IPS DF 4.7 (cell line): ENCODE measurements around the gene GPR62.
A peak's percentile ranks its signal among the peaks of the same experiment; 100 is the strongest.

Experiments
- DNase-seq: peaks from one replicate; pipeline ENCODE4 v3.0.0-alpha.2; 2013; ENCODE audit warnings: low spot score; ENCODE audit errors: extremely low read depth

GPR62 gene

DNA sequence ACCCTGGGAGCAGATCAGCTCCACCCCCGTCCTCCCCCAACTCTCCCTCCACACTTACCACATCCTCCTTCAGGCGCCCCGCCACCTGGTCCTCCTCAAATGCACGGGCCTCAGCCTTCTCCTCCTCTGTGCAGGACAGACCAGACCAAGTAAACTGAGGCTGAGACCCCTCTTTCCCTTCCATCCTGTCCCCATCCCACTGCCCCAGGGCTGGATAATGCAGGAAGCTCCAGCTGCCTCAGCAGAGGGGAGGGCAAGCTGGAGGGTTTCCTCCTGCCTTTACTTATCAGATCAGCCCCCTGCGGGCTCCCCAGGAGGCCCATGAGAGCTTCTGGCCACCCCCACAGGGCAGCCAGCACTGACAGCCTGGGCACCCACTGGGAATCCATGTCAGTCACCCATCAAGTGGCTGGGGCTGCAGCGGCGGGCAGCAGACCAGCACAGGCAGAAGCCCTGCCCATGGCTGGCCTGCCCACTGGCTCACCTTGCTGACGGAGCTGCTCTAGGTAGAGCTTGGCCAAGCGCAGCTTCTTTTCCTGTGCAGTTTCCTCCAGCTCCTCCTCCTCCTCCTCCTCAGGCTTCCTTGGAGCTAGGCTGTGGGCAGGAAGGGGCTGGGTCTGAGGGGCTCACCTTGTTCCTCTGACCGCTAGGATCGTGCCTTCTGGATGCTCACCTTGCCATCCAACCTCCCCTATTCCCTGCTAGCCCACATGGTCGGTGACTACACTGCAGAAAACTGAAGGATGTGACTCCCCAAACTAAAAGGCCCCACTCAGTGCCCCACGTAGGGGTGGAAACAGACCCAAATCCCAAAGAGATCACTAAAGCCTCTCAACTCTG lies 17.4 kb upstream of the GPR62 start:
- DNase-seq: no peak

- no peak for DNase-seq
Measured at GRCh38 chr3:51938780-51939425, 16.3 kb upstream of the GPR62 start.

DNA sequence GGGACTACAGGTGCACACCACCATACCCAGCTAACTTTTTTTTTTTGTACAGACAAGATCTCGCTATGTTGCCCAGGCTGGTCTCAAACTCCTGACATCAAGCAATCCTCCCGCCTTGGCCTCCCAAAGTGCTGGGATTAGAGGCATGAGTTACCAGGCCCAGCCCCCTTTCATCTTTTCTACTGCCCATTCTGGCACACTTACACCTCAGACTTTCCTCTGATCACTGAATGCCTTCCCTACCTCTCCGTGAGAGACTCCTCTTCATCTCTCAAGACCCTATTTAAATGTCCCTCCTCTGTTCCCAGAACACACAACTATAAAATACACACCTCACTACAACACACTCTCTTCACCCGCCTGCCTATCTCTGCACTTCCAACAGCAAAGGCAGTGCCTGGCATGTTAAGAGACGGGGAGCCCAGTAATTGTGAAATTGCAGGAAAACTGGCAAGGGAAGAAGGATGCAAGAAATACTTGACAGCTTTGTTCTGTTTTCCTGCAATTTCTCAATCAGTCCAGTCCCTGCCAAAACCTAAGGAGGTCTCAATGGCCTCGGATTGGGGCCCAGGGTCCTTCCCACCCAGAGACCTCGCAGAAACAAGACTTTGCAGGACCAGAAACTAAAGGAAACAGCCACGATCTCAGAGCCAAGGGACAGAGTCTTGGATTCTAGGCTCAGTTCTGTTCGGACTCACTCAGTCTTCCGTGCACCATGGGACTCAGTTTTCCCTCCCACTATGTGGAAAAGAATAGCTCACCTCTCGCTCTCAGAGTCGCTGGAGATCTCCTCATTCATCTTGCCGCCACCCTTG lies 14.3 kb upstream of the GPR62 start:
- no peak for DNase-seq

DNA sequence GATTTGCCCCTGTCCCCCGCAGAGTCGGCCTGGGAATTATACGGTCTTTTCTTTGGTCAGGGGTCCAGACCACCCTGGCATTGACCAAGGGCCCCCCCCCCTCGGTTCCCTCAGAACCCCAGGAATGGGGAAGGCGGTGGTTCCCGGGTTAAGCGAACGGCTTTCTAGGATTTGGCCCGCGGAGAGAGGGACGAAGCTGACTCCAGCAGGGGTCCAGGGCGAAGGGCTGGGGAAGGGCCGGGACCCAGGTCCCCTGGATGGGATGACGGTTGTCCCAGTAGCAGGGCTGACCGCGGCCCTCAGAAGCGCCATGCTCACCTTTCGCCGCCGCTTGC lies 13.8 kb upstream of the GPR62 start:
- no peak for DNase-seq

- DNase-seq: peak; percentile 96
Measured at GRCh38 chr3:51941798-51942602, 13.2 kb upstream of the GPR62 start, which contains the start of the genes PARP3 and RRP9. PARP3 (plus strand) TSS chr3:51942363; CDS start chr3:51943356, 993 bp downstream. RRP9 (minus strand) TSS chr3:51941904; CDS start chr3:51941867, 37 bp downstream.

DNA sequence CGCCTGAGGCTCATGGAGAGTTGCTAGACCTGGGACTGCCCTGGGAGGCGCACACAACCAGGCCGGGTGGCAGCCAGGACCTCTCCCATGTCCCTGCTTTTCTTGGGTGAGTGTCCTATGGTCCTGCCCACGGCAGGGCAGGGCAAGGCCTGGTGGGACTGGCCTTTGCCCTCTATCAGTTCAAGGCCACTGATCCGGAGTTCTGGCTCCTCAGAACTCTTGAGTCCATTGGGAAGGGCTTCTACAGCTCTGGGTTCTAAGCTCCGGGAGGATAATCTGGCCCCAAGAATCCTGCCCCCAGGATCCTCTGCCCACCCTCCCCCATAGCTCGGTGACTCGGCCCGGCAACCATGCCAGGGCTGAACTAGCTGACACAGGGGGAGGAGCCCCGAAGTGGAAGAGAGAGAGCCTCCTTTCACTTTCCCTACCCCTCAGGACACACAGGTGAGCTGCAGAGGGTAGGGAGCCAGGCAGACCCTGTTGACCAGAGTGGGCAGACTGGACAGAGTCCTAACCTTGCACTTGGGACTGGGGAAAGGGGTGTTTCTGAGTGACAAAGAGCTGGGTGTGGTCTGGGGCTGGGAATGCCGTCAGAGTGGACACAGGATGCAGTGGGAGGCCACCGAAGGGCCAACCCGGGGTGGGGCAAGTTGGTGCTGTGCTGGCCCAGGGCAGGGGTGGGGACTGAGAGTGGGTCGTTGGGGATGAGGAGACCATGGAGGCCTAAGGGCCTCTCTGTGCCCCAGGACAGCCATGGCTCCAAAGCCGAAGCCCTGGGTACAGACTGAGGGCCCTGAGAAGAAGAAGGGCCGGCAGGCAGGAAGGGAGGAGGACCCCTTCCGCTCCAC lies 12.4 kb upstream of the GPR62 start:
- no peak for DNase-seq

GRCh38 chr3:51943451-51944391 lies 11.5 kb upstream of the GPR62 start:
- no peak for DNase-seq

DNA sequence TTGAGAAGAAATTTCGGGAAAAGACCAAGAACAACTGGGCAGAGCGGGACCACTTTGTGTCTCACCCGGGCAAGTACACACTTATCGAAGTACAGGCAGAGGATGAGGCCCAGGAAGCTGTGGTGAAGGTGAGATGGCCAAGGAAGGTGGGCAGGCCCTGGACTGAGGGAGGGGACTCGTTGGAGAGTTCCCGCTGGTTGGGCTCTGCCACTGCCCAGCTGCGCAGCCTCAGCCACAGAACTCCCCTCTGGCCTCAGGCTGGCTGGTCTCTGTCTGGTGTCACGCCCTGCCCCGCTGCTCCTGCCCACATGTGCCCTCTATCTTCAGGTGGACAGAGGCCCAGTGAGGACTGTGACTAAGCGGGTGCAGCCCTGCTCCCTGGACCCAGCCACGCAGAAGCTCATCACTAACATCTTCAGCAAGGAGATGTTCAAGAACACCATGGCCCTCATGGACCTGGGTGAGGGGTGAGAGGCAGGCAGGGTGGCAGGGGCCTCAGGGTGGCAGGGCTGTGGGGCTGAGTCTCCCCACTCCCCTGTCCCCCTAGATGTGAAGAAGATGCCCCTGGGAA lies 10.6 kb upstream of the GPR62 start:
- no peak for DNase-seq

DNA sequence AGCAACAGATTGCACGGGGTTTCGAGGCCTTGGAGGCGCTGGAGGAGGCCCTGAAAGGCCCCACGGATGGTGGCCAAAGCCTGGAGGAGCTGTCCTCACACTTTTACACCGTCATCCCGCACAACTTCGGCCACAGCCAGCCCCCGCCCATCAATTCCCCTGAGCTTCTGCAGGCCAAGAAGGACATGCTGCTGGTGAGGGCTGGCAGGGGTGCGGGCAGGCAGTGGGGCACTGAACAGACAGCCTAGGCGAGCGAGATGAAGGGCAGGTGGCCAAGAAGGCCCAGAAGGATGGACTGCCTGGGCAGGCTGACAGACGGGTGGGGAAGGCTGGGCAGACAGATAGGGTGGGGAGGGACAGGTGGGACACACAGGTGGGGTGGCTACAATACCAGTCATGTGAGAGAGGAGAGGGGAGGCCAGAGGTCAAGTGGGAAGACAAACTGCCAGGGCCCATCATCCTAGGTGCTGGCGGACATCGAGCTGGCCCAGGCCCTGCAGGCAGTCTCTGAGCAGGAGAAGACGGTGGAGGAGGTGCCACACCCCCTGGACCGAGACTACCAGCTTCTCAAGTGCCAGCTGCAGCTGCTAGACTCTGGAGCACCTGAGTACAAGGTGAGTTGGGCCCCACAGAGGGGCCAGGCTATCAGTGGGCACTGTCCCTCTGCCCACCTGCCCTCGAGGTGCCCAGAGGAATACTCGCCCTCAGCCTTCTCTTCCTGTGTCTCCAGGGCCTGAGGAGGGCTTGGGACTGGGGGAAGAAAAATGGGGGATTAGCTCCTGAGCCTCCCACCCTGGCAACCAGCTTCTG lies 9.9 kb upstream of the GPR62 start:
- no peak for DNase-seq

- DNase-seq: no peak
Measured at GRCh38 chr3:51945926-51946705, 9.1 kb upstream of the GPR62 start.

GRCh38 chr3:51946796-51947195 lies 8.4 kb upstream of the GPR62 start:
- DNase-seq: no peak

DNA sequence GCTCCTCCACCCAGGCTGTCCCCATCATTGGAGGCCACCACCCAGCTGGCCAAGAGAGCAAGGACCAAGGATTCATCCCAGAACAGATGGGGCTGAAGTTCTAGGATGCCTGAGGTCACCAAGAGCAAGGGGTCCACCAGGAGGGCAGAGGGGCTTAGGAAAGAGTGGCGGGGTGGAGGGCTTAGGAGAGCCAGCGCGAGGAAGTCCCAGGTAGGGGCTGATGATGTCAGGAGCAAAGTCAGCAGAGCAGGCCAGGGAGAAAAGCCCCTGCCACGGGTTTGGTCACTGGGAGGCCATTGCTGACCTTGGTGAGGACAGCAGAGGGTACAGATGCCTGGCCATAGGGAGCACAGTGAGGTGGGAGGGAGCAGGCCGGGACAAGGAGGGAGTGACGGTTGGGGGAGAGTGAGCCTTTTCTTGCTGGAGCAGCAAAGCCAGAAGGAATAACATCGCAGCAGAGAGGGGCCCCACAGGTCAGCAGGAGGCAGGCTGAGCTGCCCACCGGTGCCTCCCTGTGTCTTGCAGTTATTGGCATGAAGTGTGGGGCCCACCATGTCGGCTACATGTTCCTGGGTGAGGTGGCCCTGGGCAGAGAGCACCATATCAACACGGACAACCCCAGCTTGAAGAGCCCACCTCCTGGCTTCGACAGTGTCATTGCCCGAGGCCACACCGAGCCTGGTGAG lies 7.8 kb upstream of the GPR62 start:
- DNase-seq: no peak

DNA sequence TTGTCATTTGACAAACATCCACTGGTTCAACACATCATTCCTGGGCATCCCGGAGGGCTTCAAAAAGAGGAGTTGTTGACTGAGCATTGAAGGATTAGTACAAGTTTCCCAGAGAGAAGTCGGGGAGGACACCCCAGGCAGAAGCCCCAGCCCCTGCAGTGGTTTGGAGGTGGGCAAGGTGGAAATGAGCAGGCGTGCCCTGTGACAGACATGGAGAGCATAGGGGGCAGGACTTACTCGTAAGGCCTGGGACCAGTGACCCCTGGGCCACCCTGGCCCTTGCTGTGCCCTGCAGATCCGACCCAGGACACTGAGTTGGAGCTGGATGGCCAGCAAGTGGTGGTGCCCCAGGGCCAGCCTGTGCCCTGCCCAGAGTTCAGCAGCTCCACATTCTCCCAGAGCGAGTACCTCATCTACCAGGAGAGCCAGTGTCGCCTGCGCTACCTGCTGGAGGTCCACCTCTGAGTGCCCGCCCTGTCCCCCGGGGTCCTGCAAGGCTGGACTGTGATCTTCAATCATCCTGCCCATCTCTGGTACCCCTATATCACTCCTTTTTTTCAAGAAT lies 7.1 kb upstream of the GPR62 start:
- DNase-seq: no peak

DNA sequence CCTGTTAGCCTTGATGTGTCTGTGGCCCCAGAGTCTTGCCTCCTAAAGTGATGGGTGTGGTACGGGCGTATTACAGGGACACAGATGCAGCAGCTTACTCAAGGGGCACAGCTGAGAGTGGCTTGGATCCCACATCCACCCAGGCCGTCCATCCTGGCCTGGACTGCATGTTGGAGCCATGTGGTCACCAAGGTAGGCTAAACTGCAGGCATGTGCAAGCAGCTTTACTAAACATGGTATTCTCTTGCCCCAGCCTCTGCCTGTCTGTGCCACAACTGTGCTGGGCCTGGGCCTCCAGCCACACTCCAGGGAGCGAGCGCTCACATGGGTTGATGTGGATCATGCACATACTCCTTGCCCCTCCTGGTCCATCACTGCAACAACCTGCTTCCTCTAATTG lies 6.1 kb upstream of the GPR62 start:
- DNase-seq: no peak

DNA sequence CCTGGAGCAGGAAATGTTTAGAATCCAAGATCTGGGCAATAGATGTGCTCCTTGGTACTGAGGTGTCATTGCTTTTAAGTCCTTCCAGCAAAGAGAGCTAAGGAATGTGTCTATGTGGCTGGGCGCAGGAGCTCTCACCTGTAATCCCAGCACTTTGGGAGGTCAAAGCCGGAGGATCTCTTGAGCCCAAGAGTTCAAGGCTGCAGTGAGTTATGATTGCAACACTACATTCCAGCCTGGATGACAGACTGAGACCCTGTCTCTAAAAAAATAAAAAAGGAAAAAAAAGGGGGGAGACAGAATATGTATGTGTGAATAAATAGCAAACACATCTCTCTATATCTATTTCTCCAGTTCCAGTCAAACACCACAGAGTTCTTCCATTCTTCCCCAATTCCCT lies 4.3 kb upstream of the GPR62 start:
- DNase-seq: no peak

GRCh38 chr3:51953445-51953844 lies 1.7 kb upstream of the GPR62 start:
- DNase-seq: no peak
